SK-N-SH treated with all-trans-retinoic acid at 6 μM for 48 hours (cell line): ENCODE results near the gene CCNY.

Source experiments
- ATAC-seq: fragments of 200-7000 bp; cut with Tn5 transposase; 3 replicates; pipeline ENCODE4 v1.9.1; 2020; ENCODE audit warnings: mild to moderate bottlenecking, moderate library complexity
- ARNTL ChIP-seq: fragments of 450-650 bp; formaldehyde crosslinking; IDR thresholded peaks from 2 replicates; pipeline ENCODE4 v1.5.0; 2020; ENCODE audit warnings: low read depth, mild to moderate bottlenecking, moderate library complexity, borderline replicate concordance
- BACH2 ChIP-seq: fragments of 250-450 bp; sonication (Bioruptor Pico); IDR thresholded peaks from 2 replicates; pipeline ENCODE4 v1.9.0; 2021; ENCODE audit warnings: mild to moderate bottlenecking, borderline replicate concordance
- CREB5 ChIP-seq: fragments of 250-450 bp; sonication (Bioruptor Pico); IDR thresholded peaks from 2 replicates; pipeline ENCODE4 v1.5.1; 2020; ENCODE audit warnings: low read depth, mild to moderate bottlenecking, moderate library complexity
- CSDC2 ChIP-seq: fragments of 250-450 bp; sonication (Bioruptor Pico); IDR thresholded peaks from 2 replicates; pipeline ENCODE4 v1.5.0; 2020; ENCODE audit warnings: mild to moderate bottlenecking, moderate library complexity
- CSRNP3 ChIP-seq: fragments of 250-450 bp; sonication (Bioruptor Pico); IDR thresholded peaks from 2 replicates; pipeline ENCODE4 v1.5.1; 2021; ENCODE audit warnings: mild to moderate bottlenecking, moderate library complexity
- ESRRG ChIP-seq: fragments of 250-450 bp; sonication (Bioruptor Pico); IDR thresholded peaks from 2 replicates; pipeline ENCODE4 v1.6.1; 2021; ENCODE audit warnings: mild to moderate bottlenecking
- GLIS3 ChIP-seq: fragments of 250-450 bp; sonication (Bioruptor Pico); IDR thresholded peaks from 2 replicates; pipeline ENCODE4 v1.5.0; 2020; ENCODE audit warnings: mild to moderate bottlenecking, moderate library complexity
- ISL1 ChIP-seq: fragments of 250-450 bp; sonication (Bioruptor Pico); IDR thresholded peaks from 2 replicates; pipeline ENCODE4 v2.1.2; 2022; ENCODE audit warnings: mild to moderate bottlenecking, moderate library complexity
- OSR1 ChIP-seq: fragments of 250-450 bp; sonication (Bioruptor Pico); IDR thresholded peaks from 2 replicates; pipeline ENCODE4 v1.8.0; 2022; ENCODE audit warnings: moderate library complexity, mild to moderate bottlenecking, inconsistent platforms
- PATZ1 ChIP-seq: fragments of 250-450 bp; sonication (Bioruptor Pico); IDR thresholded peaks from 2 replicates; pipeline ENCODE4 v1.8.0; 2020; ENCODE audit warnings: mild to moderate bottlenecking, moderate library complexity, borderline replicate concordance
- POU6F1 ChIP-seq: fragments of 250-450 bp; sonication (Bioruptor Pico); IDR thresholded peaks from 2 replicates; pipeline ENCODE4 v1.8.0; 2021; ENCODE audit warnings: low read depth, mild to moderate bottlenecking, moderate library complexity, borderline replicate concordance
- PPARA ChIP-seq: fragments of 250-450 bp; sonication (Bioruptor Pico); IDR thresholded peaks from 2 replicates; pipeline ENCODE4 v1.5.0; 2020; ENCODE audit warnings: mild to moderate bottlenecking, borderline replicate concordance
- RARB ChIP-seq: fragments of 250-450 bp; sonication (Bioruptor Pico); IDR thresholded peaks from 2 replicates; pipeline ENCODE4 v1.8.0; 2021; ENCODE audit warnings: mild to moderate bottlenecking, moderate library complexity
- SNAI2 ChIP-seq: fragments of 250-450 bp; sonication (Bioruptor Pico); IDR thresholded peaks from 2 replicates; pipeline ENCODE4 v1.5.0; 2020; ENCODE audit warnings: mild to moderate bottlenecking, moderate library complexity
- TCF4 ChIP-seq: fragments of 250-450 bp; sonication (Bioruptor Pico); IDR thresholded peaks from 2 replicates; pipeline ENCODE4 v1.8.0; 2021; ENCODE audit warnings: mild to moderate bottlenecking, moderate library complexity, borderline replicate concordance
- TSHZ2 ChIP-seq: fragments of 250-450 bp; sonication (Bioruptor Pico); IDR thresholded peaks from 2 replicates; pipeline ENCODE4 v1.5.0; 2020; ENCODE audit warnings: mild to moderate bottlenecking, moderate library complexity
- ZC3H10 ChIP-seq: fragments of 250-450 bp; sonication (Bioruptor Pico); IDR thresholded peaks from 2 replicates; pipeline ENCODE4 v1.5.1; 2021; ENCODE audit warnings: mild to moderate bottlenecking, moderate library complexity
- ZFP30 ChIP-seq: fragments of 450-650 bp; formaldehyde crosslinking; IDR thresholded peaks from 2 replicates; pipeline ENCODE4 v1.5.0; 2022; ENCODE audit warnings: mild to moderate bottlenecking, moderate library complexity
- ZNF565 ChIP-seq: fragments of 450-650 bp; formaldehyde crosslinking; conservative IDR thresholded peaks from 2 replicates; pipeline ENCODE4 v1.5.0; 2020; ENCODE audit warnings: low read depth, mild to moderate bottlenecking, moderate library complexity
- ZNF8 ChIP-seq: fragments of 450-650 bp; formaldehyde crosslinking; IDR thresholded peaks from 2 replicates; pipeline ENCODE4 v1.5.0; 2020; ENCODE audit warnings: mild to moderate bottlenecking, moderate library complexity

The CCNY gene

GRCh38 chr10:35559416-35559815, 223.1 kb downstream of the CCNY start:
- no peak for TF ChIP-seq CSDC2 (CRISPR knock-in tag)
- TF ChIP-seq ZNF565 (CRISPR knock-in tag), result no peak
- no peak for TF ChIP-seq OSR1 (CRISPR knock-in tag)
- TF ChIP-seq ISL1 (CRISPR knock-in tag), result no peak
- TF ChIP-seq ARNTL (CRISPR knock-in tag), result no peak
- TF ChIP-seq ZC3H10 (CRISPR knock-in tag), result no peak
- no peak for TF ChIP-seq SNAI2
- no peak for ATAC-seq

GRCh38 chr10:35561715-35562114, 225.4 kb downstream of the CCNY start:
- TF ChIP-seq SNAI2, result no peak
- TF ChIP-seq BACH2 (CRISPR knock-in tag), result no peak
- no peak for TF ChIP-seq ZNF565 (CRISPR knock-in tag)
- TF ChIP-seq GLIS3 (CRISPR knock-in tag), result no peak
- no peak for TF ChIP-seq CREB5
- no peak for TF ChIP-seq PATZ1 (CRISPR knock-in tag)
- TF ChIP-seq ZNF8, result no peak
- TF ChIP-seq POU6F1 (CRISPR knock-in tag), result no peak
- TF ChIP-seq ARNTL (CRISPR knock-in tag), result no peak
- no peak for TF ChIP-seq CSRNP3 (CRISPR knock-in tag)
- TF ChIP-seq ISL1 (CRISPR knock-in tag), result no peak
- TF ChIP-seq CSDC2 (CRISPR knock-in tag), result no peak
- no peak for TF ChIP-seq ZC3H10 (CRISPR knock-in tag)
- no peak for TF ChIP-seq TCF4 (CRISPR knock-in tag)
- TF ChIP-seq RARB (CRISPR knock-in tag), result no peak
- TF ChIP-seq TSHZ2 (CRISPR knock-in tag), result no peak
- no peak for TF ChIP-seq ESRRG (CRISPR knock-in tag)
- no peak for TF ChIP-seq ZFP30 (CRISPR knock-in tag)
- ATAC-seq, result no peak

GRCh38 chr10:35562427-35562826, 226.1 kb downstream of the CCNY start:
- TF ChIP-seq ZFP30 (CRISPR knock-in tag) (no peak), PPARA (CRISPR knock-in tag) (no peak), TCF4 (CRISPR knock-in tag) (no peak), ZC3H10 (CRISPR knock-in tag) (no peak), POU6F1 (CRISPR knock-in tag) (no peak), BACH2 (CRISPR knock-in tag) (no peak)
- no peak for ATAC-seq
